A549 treated with Mapracorat at 1 μM for 4 hours (cell line): ENCODE measurements around the gene TIPARP. TPM values are rescaled to one million over a fixed set of nuclear protein-coding genes. Genes with fewer than 3 reads are reported as not detected.

Experiments
- total RNA-seq: library from RNA; stranded (reverse); fragments of 200-300 nt; extraction: Qiagen RNA extraction; gene quantifications from 5 replicates; pipeline ENCODE4 v1.2.3, GENCODE V29; 2022

The TIPARP gene, protein sequence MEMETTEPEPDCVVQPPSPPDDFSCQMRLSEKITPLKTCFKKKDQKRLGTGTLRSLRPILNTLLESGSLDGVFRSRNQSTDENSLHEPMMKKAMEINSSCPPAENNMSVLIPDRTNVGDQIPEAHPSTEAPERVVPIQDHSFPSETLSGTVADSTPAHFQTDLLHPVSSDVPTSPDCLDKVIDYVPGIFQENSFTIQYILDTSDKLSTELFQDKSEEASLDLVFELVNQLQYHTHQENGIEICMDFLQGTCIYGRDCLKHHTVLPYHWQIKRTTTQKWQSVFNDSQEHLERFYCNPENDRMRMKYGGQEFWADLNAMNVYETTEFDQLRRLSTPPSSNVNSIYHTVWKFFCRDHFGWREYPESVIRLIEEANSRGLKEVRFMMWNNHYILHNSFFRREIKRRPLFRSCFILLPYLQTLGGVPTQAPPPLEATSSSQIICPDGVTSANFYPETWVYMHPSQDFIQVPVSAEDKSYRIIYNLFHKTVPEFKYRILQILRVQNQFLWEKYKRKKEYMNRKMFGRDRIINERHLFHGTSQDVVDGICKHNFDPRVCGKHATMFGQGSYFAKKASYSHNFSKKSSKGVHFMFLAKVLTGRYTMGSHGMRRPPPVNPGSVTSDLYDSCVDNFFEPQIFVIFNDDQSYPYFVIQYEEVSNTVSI
- total RNA-seq, result 50.4 to 76.3 TPM (median 60.1 TPM) in 5 replicates

DNA sequence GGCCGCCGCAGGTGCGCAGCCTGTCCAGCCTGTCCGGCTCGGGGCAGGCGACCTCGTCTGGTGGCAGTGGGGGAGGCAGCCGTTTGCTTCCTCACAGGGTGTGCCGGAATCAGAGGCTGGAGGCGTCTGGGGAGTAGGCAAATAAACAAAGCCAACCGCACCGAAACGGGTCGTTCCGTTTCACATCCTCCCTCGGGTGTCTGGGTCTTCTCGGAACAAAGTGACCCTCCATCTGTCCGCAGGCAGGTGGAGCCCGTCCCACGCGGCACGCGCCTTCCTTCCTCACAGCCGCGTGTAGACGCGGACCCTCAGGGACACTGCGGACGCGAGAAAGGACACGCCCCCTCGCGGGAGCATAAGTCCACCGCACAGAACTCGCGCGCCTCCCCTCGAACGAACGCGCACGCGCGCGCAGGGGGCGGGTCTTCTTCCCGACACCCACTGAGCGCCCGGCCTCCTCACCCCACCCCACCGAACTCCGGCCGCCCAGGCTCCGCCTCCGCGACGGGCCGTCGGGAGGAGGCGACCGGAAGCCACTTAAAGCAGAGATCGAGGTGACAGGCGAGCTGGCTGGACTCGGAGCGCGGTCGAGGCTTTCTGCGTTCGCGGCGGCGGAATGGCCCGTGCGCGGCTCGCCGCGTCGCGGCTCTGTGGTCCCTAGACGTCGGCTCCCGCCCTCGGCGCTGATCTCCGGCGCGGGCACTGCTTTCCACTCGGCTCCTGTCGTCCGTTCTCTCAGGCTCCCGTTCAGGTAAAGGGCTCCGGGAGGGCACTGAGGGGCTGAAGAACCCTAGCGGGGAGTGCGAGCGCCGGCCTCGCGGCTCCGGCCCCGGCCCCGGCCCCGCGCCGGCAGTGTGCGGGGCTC is at the start of gene TIPARP:
TIPARP (plus strand) TSS at position 545 of the 865 bp plus-strand sequence. CDS start 3,108 bp downstream, outside the sequence.

Other genes with a start within 250 kb of the TIPARP start
- 156 to 222 TPM (median 196 TPM) in 5 replicates for gene SSR3, start 119.5 kb upstream of the TIPARP start, total RNA-seq
- gene LEKR1, start 151.8 kb downstream of the TIPARP start, total RNA-seq, result 0.57 to 2.1 TPM (median 0.73 TPM) in 5 replicates